NCI-H1092 treated with DMSO at 0.1 percent for 48 hours (cell line): ENCODE data around the gene LOXL1.
A peak's percentile ranks its signal among the peaks of the same experiment; 100 is the strongest.

ENCODE experiments used
- DNase-seq: peaks from one replicate; lab custom pipeline; 2025; lab: John Stamatoyannopoulos, UW

LOXL1 gene

GRCh38 chr15:73981761-73982221 is 55.5 kb downstream of the LOXL1 start:
- no peak for DNase-seq

GRCh38 chr15:73982222-73982962 is 56.1 kb downstream of the LOXL1 start:
- no peak for DNase-seq

GRCh38 chr15:73983211-73983727 is 57.0 kb downstream of the LOXL1 start:
- DNase-seq: no peak

GRCh38 chr15:73983773-73984172 is 57.5 kb downstream of the LOXL1 start:
- no peak for DNase-seq

- DNase-seq: no peak
Observed at GRCh38 chr15:73984208-73984979, 58.1 kb downstream of the LOXL1 start.

GRCh38 chr15:73985101-73985873 is 59.0 kb downstream of the LOXL1 start:
- no peak for DNase-seq

- DNase-seq: no peak
Observed at GRCh38 chr15:73986055-73986775, 60.0 kb downstream of the LOXL1 start.

- DNase-seq: no peak
Observed at GRCh38 chr15:73986776-73987056, 60.5 kb downstream of the LOXL1 start.

- no peak for DNase-seq
Observed at GRCh38 chr15:73987250-73987649, 61.0 kb downstream of the LOXL1 start.

GRCh38 chr15:73987681-73988444 is 61.6 kb downstream of the LOXL1 start:
- DNase-seq: no peak

- DNase-seq: no peak
Observed at GRCh38 chr15:73988445-73988969, 62.2 kb downstream of the LOXL1 start.

GRCh38 chr15:73989001-73989798 is 62.9 kb downstream of the LOXL1 start:
- no peak for DNase-seq

- peak; percentile 26 for DNase-seq
Observed at GRCh38 chr15:73990250-73991005, 64.2 kb downstream of the LOXL1 start.

- peak; percentile 39 for DNase-seq
Observed at GRCh38 chr15:73991260-73991659, 65.0 kb downstream of the LOXL1 start.

- DNase-seq: peak; percentile 84
Observed at GRCh38 chr15:73991726-73992593, 65.7 kb downstream of the LOXL1 start, which contains the start of gene STOML1. Gene STOML1 (minus strand): TSS chr15:73992295. CDS start chr15:73992223, 72 bp downstream.

GRCh38 chr15:73992594-73992898 is 66.3 kb downstream of the LOXL1 start:
- no peak for DNase-seq

GRCh38 chr15:73993211-73993994 is 67.1 kb downstream of the LOXL1 start:
- DNase-seq: no peak
